Measurements from ENCODE around the gene AKT2. TPM values are rescaled to one million over a fixed set of nuclear protein-coding genes. Genes with fewer than 3 reads are reported as not detected.

AKT2 gene
- total RNA-seq, 2 donors from 2014 or later, result 190 to 208 TPM

DNA sequence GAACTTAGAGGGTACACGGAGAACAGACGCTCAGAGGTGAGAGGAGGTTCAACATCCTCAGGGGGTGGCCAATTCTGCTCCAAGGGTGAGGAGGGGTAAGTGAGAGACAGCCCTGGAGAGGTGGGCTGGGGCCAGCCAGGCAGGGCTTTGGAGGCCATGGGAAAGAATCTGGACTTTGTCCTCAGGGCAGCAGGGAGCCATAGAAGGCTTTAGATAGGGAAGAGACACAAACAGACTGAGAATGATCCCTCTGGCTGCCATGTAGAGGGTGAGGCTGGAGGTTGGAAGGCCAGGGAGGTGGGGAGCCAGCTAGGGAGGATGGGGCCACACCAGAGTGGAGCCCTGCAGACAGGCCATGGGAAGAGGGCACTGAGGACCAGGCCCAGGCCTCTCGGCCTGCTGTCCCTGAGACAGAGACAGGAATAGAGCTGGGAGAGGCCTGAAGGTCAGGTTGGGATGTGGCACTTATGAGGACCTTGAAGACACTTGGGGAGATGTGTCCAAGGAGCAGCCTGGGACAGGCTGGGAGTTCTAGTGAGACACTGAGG lies 29.5 kb downstream of the AKT2 start:
- Histone ChIP-seq H3K27ac (ENCODE audit: low read depth, low read length) (peak overlapping the region; percentile 41), H3K27me3 (ENCODE audit: control insufficient read depth, insufficient read depth, low read length, poor library complexity, severe bottlenecking) (no peaks in the 10 kb centered on the region), H3K4me1 (ENCODE audit: control insufficient read depth, insufficient read depth, low read length) (peaks cover 41% of the 10 kb centered on the region), H3K9ac (ENCODE audit: extremely low read depth, low read length, poor library complexity, severe bottlenecking) (peak overlapping the region; percentile 49), H3K36me3 (ENCODE audit: control insufficient read depth, insufficient read depth, low read length) (peaks cover 42% of the 10 kb centered on the region), H3K4me3 (ENCODE audit: low read length) (peak overlapping the region; percentile 67), H3K9me3 (ENCODE audit: control insufficient read depth, low read length) (no peaks in the 10 kb centered on the region)
- TF ChIP-seq, protein P1, sequence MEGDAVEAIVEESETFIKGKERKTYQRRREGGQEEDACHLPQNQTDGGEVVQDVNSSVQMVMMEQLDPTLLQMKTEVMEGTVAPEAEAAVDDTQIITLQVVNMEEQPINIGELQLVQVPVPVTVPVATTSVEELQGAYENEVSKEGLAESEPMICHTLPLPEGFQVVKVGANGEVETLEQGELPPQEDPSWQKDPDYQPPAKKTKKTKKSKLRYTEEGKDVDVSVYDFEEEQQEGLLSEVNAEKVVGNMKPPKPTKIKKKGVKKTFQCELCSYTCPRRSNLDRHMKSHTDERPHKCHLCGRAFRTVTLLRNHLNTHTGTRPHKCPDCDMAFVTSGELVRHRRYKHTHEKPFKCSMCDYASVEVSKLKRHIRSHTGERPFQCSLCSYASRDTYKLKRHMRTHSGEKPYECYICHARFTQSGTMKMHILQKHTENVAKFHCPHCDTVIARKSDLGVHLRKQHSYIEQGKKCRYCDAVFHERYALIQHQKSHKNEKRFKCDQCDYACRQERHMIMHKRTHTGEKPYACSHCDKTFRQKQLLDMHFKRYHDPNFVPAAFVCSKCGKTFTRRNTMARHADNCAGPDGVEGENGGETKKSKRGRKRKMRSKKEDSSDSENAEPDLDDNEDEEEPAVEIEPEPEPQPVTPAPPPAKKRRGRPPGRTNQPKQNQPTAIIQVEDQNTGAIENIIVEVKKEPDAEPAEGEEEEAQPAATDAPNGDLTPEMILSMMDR (conservative IDR thresholded peaks at IDR 0.05), result no peak
- WGBS, 2 experiments (ENCODE audit: insufficient coverage in 1 of 2, insufficient read length in 1 of 2), result 60 to 83% methylated on average over 1 to 3 of the region's 3 CpGs
- peaks cover 40% of the 10 kb centered on the region for H3K4me1 Mint-ChIP-seq
- H3K4me3 Mint-ChIP-seq, result peak overlapping the region; percentile 36
- H3K27ac Mint-ChIP-seq, result peak overlapping the region; percentile 88
- H3K36me3 Mint-ChIP-seq (ENCODE audit: low read depth), result peaks cover 49% of the 10 kb centered on the region
- H3K9me3 Mint-ChIP-seq, result no peaks in the 10 kb centered on the region
- DNase-seq, result peak; percentile 67
- no peaks in the 10 kb centered on the region for H3K27me3 Mint-ChIP-seq (ENCODE audit: insufficient read depth)

DNA sequence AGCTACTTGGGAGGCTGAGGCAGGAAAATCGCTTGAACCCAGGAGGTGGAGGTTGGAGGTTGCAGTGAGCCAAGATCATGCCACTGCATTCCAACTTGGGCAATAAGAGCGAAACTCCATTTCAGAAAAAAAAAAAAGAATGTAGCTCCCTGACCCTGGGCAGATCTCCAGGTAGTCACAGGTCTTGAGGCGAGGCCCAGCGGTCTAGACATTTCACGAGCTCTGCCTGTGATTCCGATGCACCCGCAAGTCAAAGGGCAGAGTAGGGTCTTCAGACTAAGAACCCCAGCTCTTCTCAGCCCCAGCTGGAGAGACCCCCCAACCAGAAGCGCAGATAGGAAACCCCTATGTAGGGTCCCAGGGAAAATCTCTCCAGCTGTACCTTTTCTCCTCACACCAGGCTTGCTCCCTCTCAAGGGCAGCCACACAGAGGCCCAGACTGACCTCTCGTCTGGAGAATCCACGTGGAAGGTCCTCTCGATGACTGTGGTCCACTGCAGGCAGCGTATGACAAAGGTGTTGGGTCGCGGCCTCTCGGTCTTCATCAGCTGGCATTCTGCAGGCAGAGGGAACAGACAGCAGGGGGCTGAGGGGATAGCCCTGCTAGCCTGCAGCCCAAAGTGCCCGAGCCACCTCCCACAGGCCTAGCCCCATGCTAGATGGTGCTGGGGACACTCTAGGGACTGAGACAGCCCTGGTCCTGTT lies 30.3 kb downstream of the AKT2 start:
- H3K36me3 Mint-ChIP-seq (ENCODE audit: low read depth), result peaks cover 51% of the 10 kb centered on the region
- Histone ChIP-seq H3K27ac (ENCODE audit: low read depth, low read length) (peak overlapping the region; percentile 41), H3K4me1 (ENCODE audit: control insufficient read depth, insufficient read depth, low read length) (peaks cover 41% of the 10 kb centered on the region), H3K27me3 (ENCODE audit: control insufficient read depth, insufficient read depth, low read length, poor library complexity, severe bottlenecking) (no peaks in the 10 kb centered on the region), H3K36me3 (ENCODE audit: control insufficient read depth, insufficient read depth, low read length) (peaks cover 44% of the 10 kb centered on the region), H3K9me3 (ENCODE audit: control insufficient read depth, low read length) (no peaks in the 10 kb centered on the region), H3K4me3 (ENCODE audit: low read length) (peak overlapping the region; percentile 67), H3K9ac (ENCODE audit: extremely low read depth, low read length, poor library complexity, severe bottlenecking) (peak overlapping the region; percentile 49)
- H3K27ac Mint-ChIP-seq, result peak overlapping the region; percentile 88
- 90% methylated on average over 16 of the region's 16 CpGs for WGBS, 2 experiments (ENCODE audit: insufficient coverage in 1 of 2, insufficient read length in 1 of 2)
- no peak for DNase-seq
- H3K27me3 Mint-ChIP-seq (ENCODE audit: insufficient read depth), result no peaks in the 10 kb centered on the region
- TF ChIP-seq, protein P1 (conservative IDR thresholded peaks at IDR 0.05), result peak; percentile 42
- peak overlapping the region; percentile 36 for H3K4me3 Mint-ChIP-seq
- H3K9me3 Mint-ChIP-seq, result no peaks in the 10 kb centered on the region
- H3K4me1 Mint-ChIP-seq, result peaks cover 40% of the 10 kb centered on the region

DNA sequence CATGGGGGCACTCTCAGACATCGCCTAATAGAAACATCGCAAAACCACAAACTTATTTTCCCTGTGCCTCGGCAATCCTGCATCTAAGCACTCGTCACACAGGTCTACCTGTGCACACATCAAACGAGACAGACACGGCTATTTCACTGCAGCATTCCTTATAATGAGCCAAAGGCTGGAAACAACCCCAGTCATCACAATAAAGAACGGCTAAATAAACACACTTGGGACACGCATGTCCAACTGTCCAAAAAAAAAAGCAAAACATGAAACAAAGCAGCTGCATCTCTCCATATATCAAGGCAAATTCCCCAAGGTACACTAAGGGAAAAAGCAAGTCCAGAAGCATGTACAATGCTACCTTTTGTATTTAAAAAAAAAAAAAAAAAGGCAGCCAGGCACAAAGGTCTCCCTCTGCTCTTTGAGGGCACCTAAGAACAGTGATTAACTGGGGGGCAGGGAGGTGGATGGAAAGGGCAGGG lies 31.5 kb downstream of the AKT2 start:
- Histone ChIP-seq H3K27me3 (ENCODE audit: control insufficient read depth, insufficient read depth, low read length, poor library complexity, severe bottlenecking) (no peaks in the 10 kb centered on the region), H3K9me3 (ENCODE audit: control insufficient read depth, low read length) (no peaks in the 10 kb centered on the region), H3K4me3 (ENCODE audit: low read length) (peak overlapping the region; percentile 54), H3K4me1 (ENCODE audit: control insufficient read depth, insufficient read depth, low read length) (peaks cover 41% of the 10 kb centered on the region), H3K27ac (ENCODE audit: low read depth, low read length) (no peak overlapping the region), H3K36me3 (ENCODE audit: control insufficient read depth, insufficient read depth, low read length) (peaks cover 48% of the 10 kb centered on the region), H3K9ac (ENCODE audit: extremely low read depth, low read length, poor library complexity, severe bottlenecking) (no peak overlapping the region)
- Mint-ChIP-seq H3K27ac (peak overlapping the region; percentile 74), H3K4me1 (peaks cover 40% of the 10 kb centered on the region), H3K9me3 (no peaks in the 10 kb centered on the region), H3K36me3 (ENCODE audit: low read depth) (peaks cover 48% of the 10 kb centered on the region), H3K27me3 (ENCODE audit: insufficient read depth) (no peaks in the 10 kb centered on the region), H3K4me3 (peak overlapping the region; percentile 6)
- whole genome bisulfite sequencing, 2 experiments (ENCODE audit: insufficient coverage in 1 of 2, insufficient read length in 1 of 2), result 84 to 95% methylated on average over 7 to 8 of the region's 8 CpGs
- no peak for DNase-seq
- TF ChIP-seq, protein P1 (conservative IDR thresholded peaks at IDR 0.05), result no peak
